Activated T-cell treated with anti-CD3 and anti-CD28 coated beads for 1 hour (primary cell): Measurements from ENCODE around the gene TYW1B.
"Not testable (repeated sequence)": the region's sequence is repeated elsewhere in the genome, so short reads cannot be mapped to it uniquely, and the experiment has no call there.

ENCODE experiments used
- DNase-seq: peaks from one replicate; pipeline ENCODE4 v3.0.0-alpha.2; 2020; ENCODE audit warnings: low read depth

The TYW1B gene

DNA sequence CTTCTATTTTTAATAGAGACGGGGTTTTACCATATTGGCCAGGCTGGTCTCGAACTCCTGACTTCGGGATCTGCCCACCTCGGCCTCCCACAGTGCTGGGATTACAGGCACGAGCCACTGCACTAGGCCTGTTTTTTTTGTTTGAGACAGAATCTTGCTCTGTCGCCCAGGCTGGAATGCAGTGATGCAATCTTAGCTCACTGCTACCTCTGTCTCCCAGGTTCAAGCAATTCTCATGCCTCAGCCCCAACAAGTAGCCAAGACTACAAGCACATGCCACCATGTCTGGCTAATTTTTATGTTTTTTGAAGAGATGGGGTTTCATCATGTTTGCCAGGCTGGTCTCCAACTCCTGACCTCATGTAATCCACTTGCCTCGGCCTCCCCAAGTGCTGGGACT lies 73.7 kb downstream of the TYW1B start:
- DNase-seq: no peak

DNA sequence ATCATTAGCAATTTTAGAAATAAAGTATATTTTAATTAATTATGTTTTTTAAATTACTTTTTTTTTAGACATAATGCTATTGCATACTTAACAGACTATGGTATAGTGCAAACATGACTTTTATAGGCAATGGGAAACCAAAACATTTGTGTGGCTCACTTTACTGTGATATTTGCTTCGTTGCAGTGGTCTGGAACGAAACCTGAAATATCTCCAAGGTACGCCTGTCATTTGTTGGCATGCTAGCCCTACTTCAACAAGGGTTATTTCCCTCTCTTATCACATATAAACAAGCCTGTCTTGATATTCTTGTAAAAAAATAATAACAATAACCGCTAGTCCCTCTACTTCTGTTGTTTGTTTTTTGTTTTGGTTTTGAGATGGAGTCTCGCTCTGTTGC lies 74.2 kb downstream of the TYW1B start:
- no peak for DNase-seq

DNA sequence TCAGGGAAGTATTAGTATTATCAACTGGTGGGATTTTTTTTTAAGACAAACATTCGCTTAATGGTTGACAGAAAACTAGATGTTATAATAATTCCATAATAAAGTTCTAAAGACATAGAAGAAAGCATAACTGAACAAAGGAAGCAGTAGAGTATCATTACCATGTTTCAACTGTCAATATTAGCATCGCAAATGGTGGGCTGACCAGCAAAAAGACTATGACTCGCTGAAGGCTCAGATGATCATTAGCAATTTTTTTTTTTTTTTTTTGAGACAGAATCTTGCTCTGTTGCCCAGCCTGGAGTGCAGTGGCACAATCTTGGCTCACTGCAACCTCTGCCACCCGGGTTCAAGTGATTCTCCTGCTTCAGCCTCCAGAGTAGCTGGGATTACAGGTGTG lies 74.8 kb downstream of the TYW1B start:
- not testable (repeated sequence) for DNase-seq

DNA sequence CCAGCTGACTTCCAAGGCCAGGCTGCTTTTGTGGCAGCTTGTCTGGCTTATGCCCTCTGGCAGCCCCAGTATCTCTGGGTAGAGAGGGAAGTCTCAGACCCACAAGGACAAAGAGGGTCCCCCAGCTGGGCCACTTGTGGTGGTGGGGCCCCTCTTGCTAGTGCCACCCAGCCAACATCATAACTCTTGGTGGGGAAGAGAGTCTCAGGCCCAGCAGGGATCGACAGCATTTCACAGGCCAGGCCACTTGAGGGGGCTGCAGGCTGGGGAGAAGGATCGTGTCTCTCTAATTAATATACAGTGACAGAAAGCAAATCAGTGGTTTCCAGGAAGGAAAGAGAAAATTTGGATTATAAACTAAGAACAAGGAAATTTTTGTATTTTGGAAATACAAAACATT lies 76.0 kb downstream of the TYW1B start:
- DNase-seq: no peak

DNA sequence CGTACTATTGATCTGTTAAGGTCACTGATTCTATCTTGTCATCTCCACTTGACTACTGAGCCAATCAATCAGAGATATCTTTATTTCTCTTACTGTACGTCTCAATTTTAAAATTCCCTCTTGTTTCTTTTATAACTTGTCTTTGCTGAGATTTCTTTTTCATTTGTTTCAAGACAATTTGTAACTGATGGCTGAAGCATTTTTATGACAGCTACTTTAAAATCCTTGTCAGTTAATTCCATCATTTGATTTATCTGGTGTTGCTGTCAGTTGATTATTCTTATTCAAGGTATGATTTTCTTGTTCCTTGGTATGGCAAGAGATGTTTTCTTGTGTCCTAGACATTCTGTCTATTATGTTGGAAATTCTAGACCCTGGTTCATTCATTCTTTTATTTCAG lies 76.6 kb downstream of the TYW1B start:
- no peak for DNase-seq

DNA sequence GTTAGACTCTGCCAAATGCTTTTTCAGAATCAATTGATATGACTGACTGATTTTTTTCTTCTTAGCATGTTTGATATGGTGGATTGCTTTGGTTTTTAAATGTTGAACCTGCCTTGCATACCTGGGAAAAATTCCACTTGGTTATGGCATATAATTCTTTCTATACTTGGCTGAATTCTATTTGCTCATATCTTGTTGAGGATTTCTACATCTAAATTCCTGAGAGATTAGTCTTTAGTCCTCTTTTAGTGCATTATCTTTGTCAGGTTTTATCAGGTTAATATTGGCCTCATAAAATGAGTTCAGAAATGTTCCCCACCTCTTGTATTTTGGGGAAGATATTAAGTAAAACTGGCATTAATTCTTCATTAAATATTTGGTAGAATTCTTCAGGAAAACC lies 79.4 kb downstream of the TYW1B start:
- DNase-seq: not testable (repeated sequence)

DNA sequence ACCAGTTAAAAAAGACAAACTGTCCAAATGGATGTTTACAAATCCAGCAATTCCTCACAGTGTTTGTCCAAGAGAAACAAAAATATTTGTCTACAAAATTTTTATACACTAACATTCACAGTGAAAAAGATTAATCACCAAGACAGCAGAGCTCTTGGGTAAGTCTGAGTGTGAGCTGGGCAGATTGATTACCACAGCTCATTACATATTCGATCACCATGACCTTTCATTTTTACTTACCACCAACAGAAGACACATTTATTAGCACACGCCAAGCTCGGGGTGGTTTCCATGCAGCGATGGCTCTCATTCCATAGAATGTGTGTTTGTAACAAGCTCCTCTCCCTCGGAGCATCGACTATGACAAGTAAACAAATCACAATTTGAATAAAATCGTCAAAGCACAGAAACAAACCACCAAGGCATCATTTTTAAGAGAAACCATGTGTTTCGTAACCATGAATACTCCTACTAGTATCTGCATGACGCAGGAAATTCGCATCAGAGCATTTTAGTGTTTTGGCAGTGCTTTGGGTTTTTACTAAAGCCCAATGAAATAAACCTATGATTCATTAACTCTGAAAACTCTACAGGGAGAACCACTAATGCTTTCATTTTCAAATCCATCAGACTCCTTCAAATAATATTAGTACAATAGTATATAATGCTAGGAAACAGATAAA lies 83.6 kb downstream of the TYW1B start:
- DNase-seq: not testable (repeated sequence)

DNA sequence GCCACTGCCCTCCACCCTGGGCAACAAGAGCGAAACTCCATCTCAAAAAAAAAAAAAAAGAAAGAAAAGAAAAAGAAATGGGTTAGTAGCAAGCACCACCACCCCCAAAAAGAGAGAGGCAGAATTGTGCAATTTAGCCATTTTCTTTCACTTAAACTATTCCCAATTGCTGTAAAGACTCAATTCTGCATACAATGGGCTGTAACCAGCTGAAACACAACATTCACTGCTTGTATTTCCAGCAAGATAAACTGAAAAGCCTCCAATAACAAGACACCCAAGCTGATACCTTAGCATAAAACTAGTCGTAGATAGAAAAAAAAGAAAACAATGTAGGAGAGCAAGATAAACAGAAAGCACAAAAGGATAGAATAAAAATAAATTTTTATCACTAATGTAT lies 84.2 kb downstream of the TYW1B start:
- not testable (repeated sequence) for DNase-seq

DNA sequence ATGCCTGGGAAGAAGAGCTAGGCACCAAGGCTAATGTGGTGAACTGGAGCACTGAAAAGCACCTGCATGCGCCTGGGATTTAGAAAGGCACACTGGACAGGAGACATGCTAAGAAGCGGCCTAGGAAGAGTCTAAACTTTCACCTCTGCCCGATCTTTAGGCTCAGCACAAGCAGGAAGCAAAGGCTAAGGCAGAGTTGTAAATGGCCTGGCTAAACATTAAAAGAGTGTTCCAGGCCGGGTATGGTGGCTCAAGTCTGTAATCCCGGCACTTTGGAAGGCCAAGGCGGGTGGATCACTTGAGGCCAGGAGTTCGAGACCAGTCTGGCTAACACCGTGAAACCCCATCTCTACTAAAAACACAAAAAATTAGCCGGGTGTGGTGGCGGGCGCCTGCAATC lies 88.3 kb downstream of the TYW1B start:
- DNase-seq: not testable (repeated sequence)

DNA sequence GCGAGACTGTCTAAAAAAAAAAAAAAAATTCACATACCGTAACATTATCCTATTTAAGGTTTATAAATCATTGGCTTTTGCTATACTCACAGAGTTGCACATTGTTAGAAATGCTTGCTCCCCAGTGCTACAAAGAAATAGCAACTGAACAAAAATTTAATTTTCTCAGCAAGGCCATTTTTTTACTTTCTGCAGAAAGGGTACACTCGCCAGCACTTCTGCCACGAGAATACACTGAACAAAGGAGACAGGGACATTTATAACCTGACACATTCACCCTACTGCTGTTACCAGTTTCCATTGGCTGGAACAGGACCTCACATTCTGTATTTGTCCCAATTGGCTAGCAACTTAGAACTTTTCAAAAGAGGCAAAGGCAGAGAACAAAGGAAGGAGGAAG lies 92.1 kb downstream of the TYW1B start:
- DNase-seq: not testable (repeated sequence)

DNA sequence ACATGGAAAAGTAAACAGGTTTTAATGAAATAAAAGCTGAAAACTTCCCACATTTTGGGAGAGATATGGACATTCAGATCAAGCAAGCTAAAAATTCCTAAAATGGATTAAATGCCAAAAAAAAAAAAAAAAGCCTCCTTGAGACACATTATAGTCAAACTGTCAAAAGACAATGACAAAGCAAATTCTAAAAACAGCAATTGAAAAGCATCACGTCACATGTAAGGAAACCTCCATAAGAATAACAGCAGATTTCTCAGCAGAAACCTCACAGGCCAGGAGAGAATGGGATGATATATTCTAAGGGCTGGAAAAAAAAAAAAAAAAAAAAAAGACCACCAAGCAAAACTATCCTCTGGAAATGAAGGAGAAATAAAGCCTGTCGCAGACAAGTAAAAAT lies 97.2 kb downstream of the TYW1B start:
- DNase-seq: not testable (repeated sequence)

DNA sequence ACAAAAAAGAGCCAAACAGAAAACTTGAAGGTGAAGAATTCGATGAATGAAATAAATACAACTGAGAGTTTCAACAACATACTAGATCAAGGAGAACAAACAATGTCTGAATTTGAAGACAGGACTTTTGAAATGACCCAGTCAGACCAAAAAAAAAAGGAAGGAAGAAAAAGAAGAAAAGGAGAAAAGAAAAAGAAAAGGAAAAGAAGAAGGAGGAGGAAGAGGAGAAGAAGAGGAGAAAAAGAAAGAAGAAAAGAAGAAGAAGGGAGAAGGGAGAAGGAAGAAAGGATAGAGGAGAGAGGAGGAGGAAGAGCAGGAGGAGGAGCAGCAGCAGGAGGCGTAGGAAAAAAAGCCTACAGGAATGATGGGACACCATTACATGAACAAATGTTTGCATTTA lies 97.6 kb downstream of the TYW1B start:
- not testable (repeated sequence) for DNase-seq

DNA sequence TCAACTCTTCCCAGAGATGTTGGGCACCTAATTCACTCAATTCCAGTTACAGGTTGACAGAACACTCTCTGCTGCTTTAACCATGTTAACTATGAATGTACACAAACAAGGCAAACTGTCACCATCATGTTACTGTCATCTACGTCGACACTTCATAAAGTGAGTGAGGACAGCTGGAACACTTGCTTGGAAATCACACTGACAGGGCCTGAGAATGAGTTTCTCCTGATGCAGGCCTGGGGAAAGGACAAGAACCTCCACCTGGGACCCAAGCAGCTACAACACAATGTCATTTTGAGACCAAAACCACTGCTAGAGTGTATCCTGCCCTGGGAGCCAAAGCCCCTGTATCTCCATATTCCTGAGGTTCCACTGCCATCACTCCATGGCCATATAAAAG lies 98.9 kb downstream of the TYW1B start:
- not testable (repeated sequence) for DNase-seq

DNA sequence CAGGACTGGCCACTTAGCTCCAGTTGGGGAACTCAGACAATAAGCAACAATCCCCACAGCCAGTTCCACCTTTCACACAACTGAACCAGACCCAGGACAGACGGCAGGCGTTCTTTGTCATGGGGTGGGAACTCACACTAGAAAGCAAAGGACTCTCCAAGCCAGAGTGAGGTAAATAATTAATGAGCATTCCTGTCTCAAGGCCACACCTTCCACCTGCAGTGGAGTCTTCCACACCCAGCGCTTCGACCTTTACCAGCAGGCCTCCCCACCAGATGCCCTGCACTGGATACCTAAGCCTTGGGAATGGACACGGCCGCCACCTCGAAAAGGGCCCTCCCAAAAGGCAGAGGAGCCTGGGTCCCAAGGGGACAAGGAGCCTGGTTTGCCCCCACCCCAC lies 105.3 kb downstream of the TYW1B start:
- DNase-seq: not testable (repeated sequence)

DNA sequence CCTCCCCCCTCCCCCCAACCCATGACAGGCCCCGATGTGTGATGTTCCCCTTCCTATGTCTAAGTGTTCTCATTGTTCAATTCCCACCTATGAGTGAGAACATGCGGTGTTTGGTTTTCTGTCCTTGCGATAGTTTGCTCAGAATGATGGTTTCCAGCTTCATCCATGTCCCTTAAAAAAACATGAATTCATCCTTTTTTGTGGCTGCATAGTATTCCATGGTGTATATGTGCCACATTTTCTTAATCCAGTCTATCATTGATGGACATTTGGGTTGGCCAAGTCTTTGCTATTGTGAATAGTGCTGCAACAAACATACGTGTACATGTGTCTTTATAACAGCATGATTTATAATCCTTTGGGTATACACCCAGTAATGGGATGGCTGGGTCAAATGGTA lies 107.1 kb downstream of the TYW1B start:
- DNase-seq: not testable (repeated sequence)

DNA sequence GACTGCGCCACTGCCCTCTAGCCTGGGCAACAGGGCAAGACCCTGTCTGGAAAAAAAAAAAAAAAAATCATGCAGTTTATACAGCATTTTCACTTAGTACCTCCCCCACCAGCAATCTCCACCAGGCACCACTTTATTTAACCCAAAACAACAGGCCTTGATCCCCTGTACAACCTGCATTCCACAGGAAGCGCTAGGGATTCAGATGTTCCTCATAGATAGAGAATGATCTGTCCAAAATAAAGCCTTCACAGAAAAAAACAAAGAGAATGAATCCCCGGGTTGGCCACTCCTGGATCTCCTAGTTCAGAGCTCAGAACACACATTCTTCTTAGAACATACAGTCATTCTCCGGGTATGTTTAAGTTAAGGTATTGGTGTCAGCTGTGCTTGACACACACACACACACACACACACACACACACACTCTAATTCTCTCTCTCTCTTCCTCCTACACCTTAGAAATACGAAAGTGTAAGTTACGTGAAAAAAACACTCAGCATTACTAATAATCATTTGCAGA lies 110.7 kb downstream of the TYW1B start:
- not testable (repeated sequence) for DNase-seq

DNA sequence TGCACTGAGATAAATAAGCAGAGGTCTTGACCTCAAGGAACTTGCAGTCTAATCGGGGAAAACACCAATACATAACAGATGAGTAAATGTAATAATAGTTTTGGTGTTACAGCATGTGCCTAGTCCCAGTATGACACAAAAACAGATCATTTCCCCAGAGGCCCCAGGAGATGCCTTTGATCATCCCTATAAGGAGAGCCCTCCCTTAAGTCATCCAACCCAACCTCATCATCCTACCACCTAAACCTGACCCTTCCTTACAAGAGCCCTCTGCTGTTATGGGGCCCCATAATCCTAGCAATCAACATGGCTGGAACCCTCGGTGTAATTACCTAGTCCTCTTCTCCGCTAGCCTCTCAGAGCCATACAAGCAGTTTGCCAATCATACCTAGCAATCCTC lies 116.1 kb downstream of the TYW1B start:
- not testable (repeated sequence) for DNase-seq

DNA sequence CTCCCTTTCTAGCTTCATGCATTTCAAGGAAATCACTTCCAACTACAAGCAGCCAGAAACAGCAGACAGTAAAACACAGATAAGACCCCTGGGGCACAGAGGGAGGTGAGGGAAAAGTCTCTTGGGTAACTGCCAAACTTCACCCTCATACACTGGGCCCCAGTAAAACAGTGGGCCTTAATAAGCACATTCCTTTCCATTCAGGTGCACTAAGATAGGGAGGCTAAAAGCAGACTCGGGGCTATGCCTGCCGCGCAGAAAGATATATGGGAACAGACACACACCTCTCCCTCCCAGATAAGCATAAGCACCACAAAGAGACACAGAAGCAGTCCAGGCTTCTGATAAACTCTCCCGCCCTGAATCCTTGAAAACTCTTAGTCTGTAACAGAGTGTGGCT lies 117.0 kb downstream of the TYW1B start:
- no peak for DNase-seq

DNA sequence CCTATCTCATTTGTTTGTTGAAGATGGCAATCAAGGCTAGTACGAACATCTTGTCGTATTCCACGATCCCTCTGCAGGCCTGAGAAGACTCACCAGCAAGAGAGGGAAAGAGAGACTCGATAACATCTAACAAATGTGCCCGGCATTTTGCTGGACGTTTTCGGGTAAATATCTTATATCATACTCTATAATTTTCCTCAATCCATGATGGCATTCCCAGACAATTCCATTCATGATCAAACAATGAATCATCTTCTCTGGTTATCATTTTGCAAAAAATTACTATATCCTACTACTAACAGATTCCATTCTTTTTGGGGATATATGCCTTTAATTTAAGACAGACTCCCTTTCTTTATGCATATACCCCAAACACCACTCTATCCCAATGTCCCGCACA lies 118.1 kb downstream of the TYW1B start:
- DNase-seq: no peak

DNA sequence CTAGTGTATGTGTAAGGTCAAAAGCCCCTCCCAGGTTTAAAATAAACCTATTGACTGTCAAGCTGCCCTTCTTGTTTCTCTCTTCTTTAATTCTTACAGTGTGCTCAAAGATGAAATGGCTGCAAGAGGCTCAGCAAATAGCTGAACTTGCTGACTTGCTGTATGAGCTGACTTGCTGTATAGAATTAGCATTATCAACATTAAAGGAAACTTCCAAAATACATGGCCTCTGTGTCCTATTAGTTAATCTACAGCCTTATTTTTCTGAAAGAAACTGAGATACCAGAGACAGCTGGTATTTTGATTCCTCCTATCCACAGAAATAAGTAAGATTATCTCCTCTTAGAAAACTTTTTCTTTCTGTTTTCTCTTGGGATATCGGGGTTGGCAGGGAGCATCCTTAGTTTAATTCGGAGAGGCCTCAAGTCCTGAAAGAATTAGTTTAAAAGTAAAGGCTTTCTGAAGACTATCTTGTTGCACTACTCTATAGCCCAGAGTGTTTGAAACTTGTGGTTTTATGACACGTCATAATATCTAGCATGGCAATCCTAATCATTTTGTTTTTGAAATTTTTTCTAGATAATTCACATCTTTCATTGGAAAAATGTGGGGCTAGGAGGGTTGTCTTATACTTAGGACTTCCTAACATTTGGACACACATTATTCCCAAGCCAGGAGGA lies 119.5 kb downstream of the TYW1B start:
- DNase-seq: not testable (repeated sequence)

DNA sequence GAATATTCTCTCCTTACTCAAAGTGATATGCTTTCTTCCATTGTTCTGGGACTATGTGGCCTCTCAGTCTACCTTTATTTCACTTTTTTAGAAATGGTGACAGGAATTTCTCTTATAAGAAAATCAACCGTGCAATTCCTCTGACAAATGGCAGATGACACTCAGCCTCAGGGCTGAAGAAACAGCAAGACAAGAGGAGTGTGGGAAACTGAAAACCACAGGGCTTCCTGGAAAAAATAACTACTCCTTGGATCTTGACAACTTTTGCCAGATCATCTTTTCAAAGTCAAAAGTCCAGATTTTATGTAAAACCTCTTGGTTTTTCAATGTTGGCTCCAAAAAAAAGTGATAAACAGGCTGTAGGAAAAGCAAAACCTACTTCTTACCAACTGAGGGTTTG lies 121.5 kb downstream of the TYW1B start:
- DNase-seq: no peak

DNA sequence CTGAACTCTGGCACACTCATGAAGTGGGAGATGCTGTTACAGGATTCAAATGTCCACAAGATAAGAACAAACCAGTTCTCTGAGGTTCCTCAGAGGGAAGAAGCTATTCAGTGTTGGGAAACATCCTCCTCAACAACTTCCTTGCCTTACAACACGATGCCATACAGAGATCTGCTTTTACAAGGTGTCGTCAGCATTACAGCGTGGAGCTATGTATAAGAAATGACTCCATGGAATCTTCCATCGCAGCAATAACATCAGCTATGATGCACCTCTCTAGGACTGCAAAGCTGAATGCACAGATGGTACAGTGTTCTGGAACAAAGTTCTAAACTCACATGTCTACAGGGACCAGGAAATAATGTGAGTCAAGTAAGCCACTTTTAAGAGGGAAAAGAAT lies 122.3 kb downstream of the TYW1B start:
- not testable (repeated sequence) for DNase-seq

DNA sequence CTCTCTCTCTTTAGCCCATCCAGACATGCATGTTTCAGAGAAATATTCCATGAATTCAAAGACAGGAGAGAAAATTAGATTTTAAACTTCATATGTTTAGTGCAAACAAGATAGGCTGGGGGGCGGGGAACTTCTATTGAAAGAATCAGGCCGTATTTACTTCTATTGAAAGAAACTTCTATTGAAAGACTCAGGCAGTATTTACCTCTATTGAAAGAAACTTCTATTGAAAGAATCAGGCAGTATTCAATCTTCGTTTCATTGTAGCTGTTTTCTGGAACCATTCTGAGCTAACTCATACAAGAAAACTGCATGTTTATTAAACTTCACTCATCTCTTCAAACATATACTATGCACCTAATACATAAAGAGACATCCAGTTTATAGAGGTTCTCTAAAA lies 123.1 kb downstream of the TYW1B start:
- DNase-seq: no peak

DNA sequence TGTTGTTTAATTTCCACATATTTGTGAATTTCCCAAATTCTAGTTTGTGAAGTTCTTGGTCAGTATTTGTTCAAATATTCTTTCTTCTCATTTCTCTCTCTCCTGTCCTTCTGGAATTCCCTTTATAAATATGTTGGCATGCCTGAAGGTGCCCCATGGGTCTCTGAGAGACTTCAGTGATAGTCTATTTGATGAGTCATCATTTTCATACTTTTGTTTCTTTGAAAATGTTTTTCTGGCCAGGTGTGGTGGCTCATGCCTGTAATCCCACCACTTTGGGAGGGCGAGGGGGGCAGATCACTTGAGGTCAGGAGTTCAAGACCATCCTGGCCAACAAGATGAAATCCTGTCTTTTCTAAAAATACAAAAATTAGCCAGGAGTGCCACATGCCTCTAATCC lies 127.5 kb downstream of the TYW1B start:
- not testable (repeated sequence) for DNase-seq
